A549 (cell line): Measurements from ENCODE around the gene KRT14.

Experiments used
- BHLHE40 ChIP-seq: IDR thresholded peaks from 2 replicates; pipeline ENCODE4 v1.6.1; 2012; ENCODE audit warnings: low read depth, low read length, inconsistent platforms
- CHD2 ChIP-seq: fragments of 150-350 bp; IDR thresholded peaks from 2 replicates; pipeline ENCODE4 v1.6.1; 2014; ENCODE audit warnings: low read length; ENCODE audit not compliant: partially characterized antibody
- CTCF ChIP-seq: fragments of >200 bp; sonication (Bioruptor Twin); formaldehyde crosslinking; IDR thresholded peaks from 3 replicates; pipeline ENCODE4 v1.5.1; 2016
- ELK1 ChIP-seq: fragments of 150-350 bp; IDR thresholded peaks from 2 replicates; pipeline ENCODE4 v1.6.1; 2014; ENCODE audit warnings: low read depth, mild to moderate bottlenecking, low read length
- ESRRA ChIP-seq: fragments of 150-350 bp; IDR thresholded peaks from 2 replicates; pipeline ENCODE4 v1.6.1; 2014; ENCODE audit warnings: mild to moderate bottlenecking, low read length, borderline replicate concordance
- HMGXB4 ChIP-seq: fragments of 250-450 bp; sonication (Bioruptor Pico); IDR thresholded peaks from 2 replicates; pipeline ENCODE4 v1.5.0; 2021; ENCODE audit warnings: mild to moderate bottlenecking, moderate library complexity, borderline replicate concordance
- JUN ChIP-seq, 2 experiments: fragments of >200 bp; sonication (Bioruptor Twin); formaldehyde crosslinking; IDR thresholded peaks; 2 replicates in 1 of 2; 3 replicates in 1 of 2; pipeline ENCODE4 v1.6.1; 2016 to 2017
- POLR2A ChIP-seq: IDR thresholded peaks from 2 replicates; pipeline ENCODE4 v1.6.1; 2012; ENCODE audit warnings: mild to moderate bottlenecking, low read length
- RAD21 ChIP-seq, 2 experiments: fragments of >200 bp in 1 of 2; sonication (Bioruptor Twin) in 1 of 2; formaldehyde crosslinking in 1 of 2; IDR thresholded peaks in 1 of 2; conservative IDR thresholded peaks in 1 of 2; 2 replicates in 1 of 2; 3 replicates in 1 of 2; pipeline ENCODE4 v1.6.1; 2012 to 2018; ENCODE audit warnings: inconsistent platforms in 1 of 2
- RCOR1 ChIP-seq: fragments of 150-350 bp; IDR thresholded peaks from 2 replicates; pipeline ENCODE4 v1.6.1; 2014; ENCODE audit warnings: antibody characterized with exemption, low read length, low read depth
- ZC3H11A ChIP-seq: fragments of 450-650 bp; IDR thresholded peaks from 2 replicates; pipeline ENCODE4 v1.6.1; 2014; ENCODE audit warnings: antibody characterized with exemption, mild to moderate bottlenecking

- TF ChIP-seq ZC3H11A (no peak), CHD2 (no peak), BHLHE40 (no peak), ELK1 (no peak), JUN (IDR thresholded peaks at IDR 0.05) (no peak), HMGXB4 (no peak), ESRRA (no peak), POLR2A (no peak), CTCF (no peak), RCOR1 (no peak), RAD21 (conservative IDR thresholded peaks at IDR 0.05 in 1 of 2, IDR thresholded peaks at IDR 0.05 in 1 of 2) (no peak)
These were observed 31.8 kb upstream of the KRT14 start for GRCh38 chr17:41618341-41619035.
